ENCODE data around the gene ZFP69.
"Not testable (repeated sequence)": the region's sequence is repeated elsewhere in the genome, so short reads cannot be mapped to it uniquely, and the experiment has no call there.

Gene ZFP69

DNA sequence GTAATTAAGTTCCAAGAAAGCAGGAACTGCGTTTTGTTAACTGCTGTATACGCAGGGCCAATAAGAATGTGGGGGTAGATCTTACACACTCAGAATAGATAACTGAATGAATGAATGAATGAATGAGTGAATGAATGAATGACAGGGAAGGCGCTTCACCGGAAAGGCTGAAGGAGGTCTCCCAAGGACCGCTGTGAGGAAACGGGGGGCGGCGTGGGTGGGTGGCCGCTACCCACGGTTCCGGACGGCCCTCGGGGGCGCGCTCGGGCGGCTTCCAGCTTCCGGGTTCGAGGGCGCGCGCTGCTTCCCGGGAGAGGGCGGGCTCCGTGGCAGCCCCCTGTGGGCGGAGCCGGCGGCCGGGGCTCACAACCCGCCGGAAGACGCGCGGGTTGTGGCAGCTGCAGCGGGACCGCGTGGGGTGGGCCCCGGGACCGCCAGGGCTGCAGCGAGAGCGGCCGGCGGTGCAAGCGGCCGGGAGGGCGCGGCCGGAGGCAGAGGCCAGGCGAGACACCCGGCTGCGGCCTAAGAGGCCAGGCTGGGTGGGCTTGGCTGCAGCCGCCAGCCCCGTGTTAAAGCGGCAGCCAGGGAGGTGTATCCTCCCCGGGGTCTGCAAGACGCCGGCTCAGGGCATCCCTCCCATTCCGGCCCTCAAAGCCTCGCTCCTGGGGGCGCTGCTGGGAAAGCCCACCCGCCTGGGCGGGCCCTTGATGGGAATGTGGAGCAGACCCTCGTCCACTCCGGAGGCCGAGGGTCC lies at the start of gene ZFP69:
ZFP69 (plus strand) TSS at position 367 of the 754 bp plus-strand sequence. CDS start 2,072 bp downstream, outside the sequence.
- DNase-seq (ENCODE audit: low read depth): peak; percentile 65

DNA sequence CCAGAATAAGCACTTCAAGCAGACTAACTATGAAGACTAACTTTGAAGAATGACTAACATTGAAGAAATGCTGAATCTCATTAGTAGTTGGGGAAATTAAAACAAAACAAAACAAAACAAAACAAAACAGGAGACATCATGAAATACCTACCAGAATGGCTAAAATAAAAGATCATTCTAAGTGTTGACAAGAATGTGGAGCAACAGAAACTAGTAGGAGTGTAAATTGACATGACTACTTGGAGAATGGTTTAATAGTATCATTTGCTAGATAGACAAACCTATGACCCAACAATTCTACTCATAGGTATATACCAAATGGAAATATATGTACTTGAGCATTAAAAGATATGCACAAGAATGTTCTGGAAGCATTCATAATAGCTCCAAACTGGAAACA lies 45.7 kb upstream of the ZFP69 start:
- DNase-seq (ENCODE audit: low read depth): no peak

DNA sequence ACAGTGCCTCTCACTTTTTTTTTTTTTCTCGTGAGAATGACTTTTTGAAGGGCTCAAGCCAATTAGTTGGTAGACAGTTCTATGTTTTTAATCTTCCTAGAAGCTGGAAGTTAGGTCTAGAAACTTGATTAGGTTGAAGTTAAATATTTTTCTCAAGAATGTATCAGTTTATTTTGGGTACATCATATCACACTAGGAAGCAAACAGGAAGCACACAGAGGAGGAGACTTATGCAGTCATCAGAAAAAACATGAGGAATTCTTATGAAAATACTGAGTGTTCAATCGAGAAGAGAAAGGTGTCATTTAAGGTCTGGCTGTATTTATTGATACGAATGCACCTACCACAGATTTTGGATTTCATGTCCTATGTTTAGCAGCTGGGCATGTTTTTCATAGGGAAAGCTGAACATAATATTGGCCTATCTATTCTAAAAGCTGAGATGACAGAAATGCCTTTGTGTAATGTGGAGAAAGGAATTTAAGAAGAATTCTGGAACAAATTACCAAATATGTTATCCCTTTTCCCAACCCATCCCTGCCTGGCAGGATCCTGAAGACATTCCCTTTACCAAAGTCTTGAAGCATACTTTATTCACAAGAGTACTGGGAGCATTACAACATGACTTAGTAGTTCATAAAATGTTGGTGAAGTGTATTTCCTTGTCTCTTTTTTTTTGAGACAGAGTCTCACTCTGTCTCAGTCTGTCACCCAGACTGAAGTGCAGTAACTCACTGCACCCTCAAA lies 44.3 kb upstream of the ZFP69 start:
- no peak for DNase-seq (ENCODE audit: low read depth)

DNA sequence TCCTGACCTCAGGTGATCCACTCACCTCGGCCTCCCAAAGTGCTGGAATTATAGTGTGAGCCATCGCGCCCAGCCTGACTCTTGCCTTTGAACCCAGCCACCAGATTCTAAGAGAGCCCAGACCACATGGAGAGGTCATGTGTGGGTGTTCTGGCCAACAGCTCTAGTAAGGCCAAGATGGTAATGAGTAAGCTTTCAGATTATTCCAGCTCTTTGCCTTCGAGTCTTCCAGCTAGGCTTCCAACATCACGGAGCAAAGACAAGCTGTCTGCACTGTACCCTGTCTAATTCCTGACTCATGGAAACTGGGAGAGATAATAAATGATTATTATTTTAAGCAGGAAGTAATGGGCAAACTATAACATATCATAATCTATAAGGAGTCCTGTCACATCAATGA lies 41.6 kb upstream of the ZFP69 start:
- no peak for DNase-seq (ENCODE audit: low read depth)

DNA sequence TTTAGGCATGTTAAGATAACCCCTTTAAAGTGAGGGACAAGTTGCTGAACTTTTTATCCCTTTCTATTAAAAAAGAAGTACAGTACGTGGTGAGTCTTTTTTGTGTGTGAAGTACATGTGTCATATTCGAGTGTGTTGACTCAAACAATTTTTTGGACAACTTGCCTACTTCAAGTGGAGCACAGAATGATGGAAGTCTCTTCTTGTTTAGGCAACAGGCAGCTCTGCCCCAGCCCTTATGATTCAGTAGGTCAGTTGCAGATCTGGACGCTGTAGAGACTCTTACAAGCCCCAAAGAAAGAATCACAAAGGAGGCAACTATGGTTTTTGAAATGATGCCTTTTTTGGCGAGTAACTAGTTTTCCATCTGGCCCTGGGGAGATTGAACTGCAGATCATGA lies 41.2 kb upstream of the ZFP69 start:
- DNase-seq (ENCODE audit: low read depth): no peak

DNA sequence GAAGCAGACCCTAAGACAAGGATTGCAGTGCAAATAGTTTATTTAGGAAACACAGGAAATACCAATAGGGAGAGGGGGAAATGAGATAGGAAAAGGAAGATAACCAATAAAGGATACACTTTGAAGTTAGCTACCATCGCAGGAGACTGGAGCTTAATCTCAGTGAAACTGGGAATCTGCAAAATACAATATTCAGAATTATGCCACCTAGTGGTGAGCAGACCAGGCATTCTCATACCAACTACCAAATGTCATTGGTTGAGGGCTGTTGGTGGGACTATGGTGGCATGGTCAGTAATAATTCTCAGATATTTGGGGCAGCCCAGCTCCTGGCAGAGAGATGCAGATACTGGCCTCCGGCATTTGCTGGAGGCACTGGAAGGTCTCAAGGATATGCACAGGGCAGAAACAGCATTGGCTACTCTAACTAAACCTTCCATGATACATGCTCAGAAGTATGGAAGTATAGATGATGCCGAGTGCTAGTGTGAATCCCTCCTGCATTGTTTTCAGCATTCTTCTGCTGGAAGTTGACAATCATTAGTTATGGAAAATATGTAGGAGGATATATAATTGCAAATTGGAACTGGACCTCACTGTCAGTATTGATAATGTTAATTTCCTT lies 38.6 kb upstream of the ZFP69 start:
- no peak for DNase-seq (ENCODE audit: low read depth)

DNA sequence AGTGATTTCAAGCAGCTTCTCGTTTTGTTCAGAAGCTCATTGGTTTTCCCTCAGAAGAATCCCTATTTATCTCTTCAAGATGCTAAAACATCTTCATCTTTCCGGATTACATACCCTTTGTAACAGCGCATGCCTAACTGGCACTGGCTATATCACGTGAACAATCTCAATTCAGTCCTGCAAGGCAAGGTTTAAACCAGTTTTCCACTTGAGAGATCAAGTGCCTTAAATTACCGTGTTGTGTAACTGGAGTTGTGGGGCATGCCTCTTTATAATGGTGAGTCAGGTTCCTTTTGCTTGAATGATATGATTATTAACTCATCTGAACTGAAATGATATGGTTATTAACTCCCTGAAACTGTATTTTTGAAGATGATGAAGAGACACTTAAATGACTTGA lies 37.8 kb upstream of the ZFP69 start:
- no peak for DNase-seq (ENCODE audit: low read depth)

DNA sequence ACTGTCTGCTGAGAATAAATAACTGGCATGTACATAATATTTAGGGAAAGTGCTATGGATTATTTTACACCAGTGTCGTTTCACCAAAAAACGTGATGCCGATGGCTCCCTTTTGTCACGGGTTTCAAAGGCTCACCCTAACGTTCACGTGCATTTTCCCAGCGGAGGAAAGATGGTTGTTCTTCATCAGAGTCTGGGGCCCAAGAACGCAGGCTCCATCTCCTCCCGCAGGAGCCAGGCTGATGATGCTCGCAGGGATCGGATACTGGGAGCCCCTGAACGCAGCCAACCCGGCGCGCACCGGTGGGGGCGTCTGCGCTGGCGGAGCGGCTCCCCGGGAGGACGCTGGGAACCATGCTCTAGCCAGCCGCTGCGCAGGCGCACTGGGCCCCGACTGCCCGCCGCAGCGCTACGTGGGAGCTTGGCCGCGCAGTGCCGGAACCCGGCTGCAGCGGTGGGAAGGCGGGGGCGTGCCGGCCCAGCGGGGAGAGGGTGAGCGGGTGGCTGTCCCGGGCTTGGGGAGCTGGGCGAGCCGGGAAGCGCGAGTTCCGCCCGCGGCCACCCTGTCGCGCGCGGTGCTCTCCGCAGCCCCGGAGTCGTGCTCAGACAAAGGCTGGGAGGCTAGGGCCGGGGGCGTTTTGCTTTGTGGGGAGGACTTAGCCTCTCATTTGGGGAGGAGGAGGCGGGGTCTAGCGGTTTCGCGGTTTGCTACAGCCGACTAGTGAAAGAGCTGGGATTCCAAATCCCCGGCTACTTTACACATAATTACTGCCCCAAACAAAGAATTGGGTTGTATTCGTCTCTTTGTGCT lies 27.2 kb upstream of the ZFP69 start, which contains the start of gene ZFP69B:
ZFP69B (plus strand) TSS at position 793 of the 811 bp plus-strand sequence. CDS start 486 bp downstream, outside the sequence.
- peak; percentile 88 for DNase-seq (ENCODE audit: low read depth)

DNA sequence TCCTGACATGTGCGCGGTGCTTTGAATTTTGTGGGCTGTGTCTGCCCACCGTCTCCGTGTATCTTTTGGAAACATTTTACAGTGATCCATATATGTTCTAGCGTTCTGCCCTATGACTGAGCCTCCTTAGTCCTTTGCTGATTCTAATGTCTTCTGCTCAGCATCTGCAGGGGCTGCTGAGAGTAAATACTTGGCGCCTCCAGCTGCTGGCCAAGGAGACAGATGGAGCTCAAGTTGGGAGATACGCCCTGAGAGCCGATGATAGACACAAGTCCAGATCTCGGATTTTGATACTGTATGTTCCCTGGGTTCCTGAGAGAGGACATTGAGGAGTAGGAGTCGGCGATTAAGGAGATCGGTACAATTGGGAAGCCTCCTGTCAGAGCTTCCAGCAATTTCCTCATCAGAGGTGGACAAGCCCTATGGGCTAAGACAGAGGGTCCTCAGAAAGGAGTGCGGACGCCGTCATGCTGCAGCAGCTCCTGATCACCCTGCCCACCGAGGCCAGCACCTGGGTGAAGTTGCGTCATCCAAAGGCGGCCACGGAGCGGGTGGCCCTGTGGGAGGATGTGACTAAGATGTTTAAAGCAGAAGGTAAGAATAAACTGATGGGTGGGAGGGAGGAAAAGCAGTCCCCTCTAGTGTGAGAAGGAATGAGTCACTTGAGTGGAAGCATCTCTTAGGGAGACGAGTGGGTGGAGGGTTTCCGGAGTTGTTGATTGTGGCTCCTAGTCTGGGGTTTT lies 26.4 kb upstream of the ZFP69 start:
- peak; percentile 79 for DNase-seq (ENCODE audit: low read depth)

DNA sequence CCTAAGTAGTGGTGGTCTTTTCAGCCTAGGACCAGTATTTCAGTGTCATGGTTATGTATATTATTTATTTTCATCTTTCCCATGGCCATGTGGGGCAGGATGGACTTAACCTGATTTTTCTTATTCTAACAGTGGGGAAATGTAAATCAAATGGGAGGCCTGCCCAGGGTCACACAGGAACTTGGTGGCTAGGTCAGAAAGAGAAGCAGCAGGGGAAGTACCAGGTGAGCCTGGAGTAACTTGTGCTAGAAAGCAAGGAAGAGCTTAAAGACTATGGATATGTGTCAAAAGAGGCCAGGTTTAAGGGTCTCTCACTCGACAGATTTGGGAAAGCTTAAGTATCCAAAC lies 25.9 kb upstream of the ZFP69 start:
- DNase-seq (ENCODE audit: low read depth): no peak

DNA sequence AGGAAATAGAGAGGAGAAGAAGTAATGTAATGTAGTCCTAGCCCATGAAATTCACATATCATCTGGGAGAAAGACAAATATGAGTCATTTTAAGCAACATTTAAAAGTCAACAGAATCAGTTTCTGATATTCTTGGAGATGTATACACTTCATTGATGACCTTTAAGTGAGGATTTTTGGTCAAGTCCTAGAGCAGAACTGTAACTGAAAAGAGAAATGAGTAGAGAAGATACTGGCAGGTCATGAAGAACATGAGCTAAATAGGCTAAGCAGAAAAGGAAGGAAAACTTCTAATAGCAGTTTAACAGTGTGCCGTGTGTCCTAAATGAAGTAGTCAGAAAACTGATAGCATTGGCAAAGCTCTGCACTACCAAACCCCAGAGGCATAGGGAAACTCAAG lies 22.2 kb upstream of the ZFP69 start:
- DNase-seq (ENCODE audit: low read depth): no peak

DNA sequence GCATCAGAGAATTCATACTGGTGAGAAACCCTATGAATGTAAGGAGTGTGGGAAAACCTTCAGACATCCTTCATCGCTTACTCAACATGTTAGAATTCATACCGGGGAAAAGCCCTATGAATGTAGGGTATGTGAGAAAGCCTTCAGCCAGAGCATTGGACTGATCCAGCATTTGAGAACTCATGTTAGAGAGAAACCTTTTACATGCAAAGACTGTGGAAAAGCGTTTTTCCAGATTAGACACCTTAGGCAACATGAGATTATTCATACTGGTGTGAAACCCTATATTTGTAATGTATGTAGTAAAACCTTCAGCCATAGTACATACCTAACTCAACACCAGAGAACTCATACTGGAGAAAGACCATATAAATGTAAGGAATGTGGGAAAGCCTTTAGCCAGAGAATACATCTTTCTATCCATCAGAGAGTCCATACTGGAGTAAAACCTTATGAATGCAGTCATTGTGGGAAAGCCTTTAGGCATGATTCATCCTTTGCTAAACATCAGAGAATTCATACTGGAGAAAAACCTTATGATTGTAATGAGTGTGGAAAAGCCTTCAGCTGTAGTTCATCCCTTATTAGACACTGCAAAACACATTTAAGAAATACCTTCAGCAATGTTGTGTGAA lies 14.0 kb upstream of the ZFP69 start:
- no peak for DNase-seq (ENCODE audit: low read depth)

DNA sequence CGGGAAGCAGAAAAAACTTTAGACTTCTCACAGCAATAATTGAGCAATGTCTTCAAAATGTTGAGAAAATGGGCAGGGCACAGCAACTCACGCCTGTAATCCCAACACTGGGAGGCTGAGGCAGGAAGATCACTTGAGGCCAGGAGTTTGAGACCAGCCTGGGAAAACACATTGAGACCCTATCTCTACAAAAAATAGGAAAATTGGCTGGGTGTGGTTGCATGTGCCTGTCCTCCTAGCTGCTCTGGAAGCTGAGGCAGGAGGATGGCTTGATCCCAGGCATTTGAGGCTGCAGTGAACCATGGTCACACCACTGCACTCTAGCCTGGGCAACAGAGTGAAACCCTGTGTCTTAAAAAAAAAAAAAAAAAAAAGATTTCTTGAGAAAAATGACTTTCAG lies 7.8 kb upstream of the ZFP69 start:
- DNase-seq (ENCODE audit: low read depth): no peak

DNA sequence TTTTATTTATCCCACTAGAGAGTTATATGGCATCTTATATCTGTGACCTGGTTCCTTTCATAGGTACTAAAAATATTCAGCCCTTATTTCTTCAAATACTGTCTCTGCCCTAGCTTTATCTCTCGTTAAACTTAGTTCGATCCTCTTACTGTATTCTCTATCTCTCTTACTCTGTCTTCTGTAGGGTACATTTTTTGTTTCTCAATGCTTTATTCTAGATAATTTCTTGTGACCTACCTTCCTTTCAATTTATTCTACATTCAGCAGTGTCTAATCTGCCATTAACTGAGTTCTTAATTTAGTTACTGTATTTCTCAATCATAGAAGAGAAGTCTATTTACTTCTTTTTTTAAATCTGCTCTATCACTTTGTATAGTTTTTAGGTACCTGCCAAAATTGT lies 1.8 kb upstream of the ZFP69 start:
- DNase-seq (ENCODE audit: low read depth): no peak

DNA sequence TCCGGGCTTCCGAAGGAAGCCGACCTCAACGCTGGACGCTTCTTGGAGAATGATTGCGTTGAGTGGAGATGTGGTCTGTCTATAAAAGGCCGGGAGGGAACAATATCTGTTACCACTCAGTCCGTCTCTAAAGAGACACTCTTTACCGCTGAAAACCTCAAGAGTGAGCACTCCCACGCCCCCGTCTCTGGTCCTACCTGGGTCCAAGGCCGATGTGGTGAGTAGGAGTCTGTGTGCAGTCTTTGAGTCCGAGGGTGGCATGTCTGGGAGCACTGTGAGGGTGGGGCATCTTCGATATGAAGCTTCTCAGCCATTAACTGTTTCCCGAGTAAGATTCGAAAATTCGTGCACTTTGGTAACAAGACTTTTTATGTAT lies 576 bp downstream of the ZFP69 start:
- peak; percentile 8 for DNase-seq (ENCODE audit: low read depth)

DNA sequence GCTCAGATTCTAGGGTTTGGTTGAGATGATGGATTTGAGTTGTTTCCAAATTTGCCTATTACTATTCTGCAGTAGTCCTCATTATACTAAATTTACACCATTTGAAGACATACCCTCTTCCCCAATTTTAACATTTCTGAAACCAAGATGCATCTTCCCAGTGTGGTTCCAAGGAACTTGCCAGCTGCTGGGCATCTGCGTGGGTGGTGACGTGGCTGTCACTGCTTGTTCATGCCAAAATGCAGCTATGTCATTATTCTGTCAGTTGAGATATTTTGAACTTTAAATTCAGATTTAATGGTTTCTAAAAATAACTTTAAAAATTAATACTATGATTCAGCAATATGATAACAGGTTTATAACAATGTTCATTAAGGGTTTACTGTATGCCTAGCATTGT lies 1.2 kb downstream of the ZFP69 start:
- DNase-seq (ENCODE audit: low read depth): no peak

DNA sequence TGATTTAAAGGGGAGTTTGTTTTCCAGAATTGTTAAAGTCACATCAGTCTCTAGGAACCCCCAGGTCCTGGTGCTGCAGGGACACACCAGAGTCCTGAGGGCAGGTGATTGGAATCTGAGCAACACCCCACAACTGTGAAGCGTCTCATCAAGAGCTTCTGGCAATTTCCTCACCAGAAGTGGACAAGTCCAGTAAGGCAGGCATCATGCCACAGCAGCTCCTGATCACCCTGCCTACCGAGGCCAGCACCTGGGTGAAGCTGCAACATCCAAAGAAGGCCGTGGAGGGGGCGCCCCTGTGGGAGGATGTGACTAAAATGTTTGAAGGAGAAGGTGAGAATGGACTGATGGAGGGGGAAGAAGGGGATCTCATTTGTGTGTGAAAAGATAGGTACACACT lies 2.1 kb downstream of the ZFP69 start:
- DNase-seq (ENCODE audit: low read depth): no peak

DNA sequence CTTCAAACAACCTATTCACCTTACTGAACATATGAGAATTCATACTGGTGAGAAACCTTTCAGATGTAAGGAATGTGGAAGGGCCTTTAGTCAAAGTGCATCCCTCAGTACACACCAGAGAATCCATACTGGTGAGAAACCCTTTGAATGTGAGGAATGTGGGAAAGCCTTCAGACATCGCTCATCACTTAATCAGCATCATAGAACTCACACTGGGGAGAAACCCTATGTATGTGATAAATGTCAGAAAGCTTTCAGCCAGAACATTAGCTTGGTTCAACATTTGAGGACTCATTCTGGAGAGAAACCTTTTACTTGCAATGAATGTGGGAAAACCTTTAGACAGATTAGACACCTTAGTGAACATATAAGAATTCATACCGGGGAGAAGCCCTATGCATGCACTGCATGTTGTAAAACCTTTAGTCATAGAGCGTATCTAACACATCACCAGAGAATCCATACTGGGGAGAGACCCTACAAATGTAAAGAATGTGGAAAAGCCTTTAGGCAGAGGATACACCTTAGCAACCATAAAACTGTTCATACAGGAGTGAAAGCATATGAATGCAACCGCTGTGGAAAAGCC lies 18.3 kb downstream of the ZFP69 start:
- no peak for DNase-seq (ENCODE audit: low read depth)

DNA sequence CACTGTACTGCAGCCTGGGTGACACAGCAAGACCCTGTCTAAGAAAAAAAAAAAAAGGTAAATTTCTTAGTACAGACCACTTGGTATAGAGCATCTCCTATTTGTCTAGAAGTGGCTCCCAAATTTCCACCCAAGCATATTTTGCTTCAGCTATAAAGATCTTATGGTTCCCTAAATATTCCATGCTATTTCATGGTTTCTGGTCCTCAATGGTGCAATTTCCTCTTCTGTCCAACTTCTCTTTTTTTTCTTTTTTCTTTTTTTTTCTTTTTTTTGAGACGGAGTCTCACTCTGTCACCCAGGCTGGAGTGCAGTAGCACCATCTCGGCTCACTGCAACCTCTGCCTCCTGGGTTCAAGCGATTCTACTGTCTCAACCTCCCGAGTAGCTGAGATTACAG lies 25.6 kb downstream of the ZFP69 start:
- DNase-seq (ENCODE audit: low read depth): not testable (repeated sequence)

DNA sequence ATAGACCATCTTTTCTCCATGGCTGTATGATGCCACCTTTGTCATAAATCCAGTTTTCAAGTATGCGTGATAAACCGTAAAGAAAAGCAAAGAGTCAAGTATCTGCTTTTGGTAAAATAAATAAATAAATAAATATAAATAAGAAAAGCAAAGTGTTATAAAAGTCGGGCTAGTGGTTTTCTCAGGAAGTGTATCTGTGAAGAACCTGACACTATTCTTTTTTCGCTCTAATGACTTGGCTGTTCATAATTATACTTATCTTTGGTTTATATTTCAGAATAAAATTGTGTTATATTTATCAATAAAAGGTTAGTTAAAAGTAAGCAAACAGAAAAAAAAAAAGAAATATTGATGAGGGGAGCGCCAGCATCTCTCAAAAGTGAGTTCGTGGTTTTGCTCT lies 30.9 kb downstream of the ZFP69 start:
- no peak for DNase-seq (ENCODE audit: low read depth)
